ENCODE data around the gene AQP3. TPM values are rescaled to one million over a fixed set of nuclear protein-coding genes. Genes with fewer than 3 reads are reported as not detected.

AQP3 gene
- total RNA-seq, 1 experiment from 2014 or later, result 5.5 TPM

GRCh38 chr9:33415501-33416038 lies 31.8 kb downstream of the AQP3 start (continued):
- TF ChIP-seq YY1 (IDR thresholded peaks at IDR 0.05; ENCODE audit: extremely low read depth, insufficient replicate concordance, low read depth, low read length), result no peak
- TF ChIP-seq, protein P1, sequence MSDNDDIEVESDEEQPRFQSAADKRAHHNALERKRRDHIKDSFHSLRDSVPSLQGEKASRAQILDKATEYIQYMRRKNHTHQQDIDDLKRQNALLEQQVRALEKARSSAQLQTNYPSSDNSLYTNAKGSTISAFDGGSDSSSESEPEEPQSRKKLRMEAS (IDR thresholded peaks at IDR 0.05), result peak; percentile 45; the same call in 1 of the 2 replicates

DNA sequence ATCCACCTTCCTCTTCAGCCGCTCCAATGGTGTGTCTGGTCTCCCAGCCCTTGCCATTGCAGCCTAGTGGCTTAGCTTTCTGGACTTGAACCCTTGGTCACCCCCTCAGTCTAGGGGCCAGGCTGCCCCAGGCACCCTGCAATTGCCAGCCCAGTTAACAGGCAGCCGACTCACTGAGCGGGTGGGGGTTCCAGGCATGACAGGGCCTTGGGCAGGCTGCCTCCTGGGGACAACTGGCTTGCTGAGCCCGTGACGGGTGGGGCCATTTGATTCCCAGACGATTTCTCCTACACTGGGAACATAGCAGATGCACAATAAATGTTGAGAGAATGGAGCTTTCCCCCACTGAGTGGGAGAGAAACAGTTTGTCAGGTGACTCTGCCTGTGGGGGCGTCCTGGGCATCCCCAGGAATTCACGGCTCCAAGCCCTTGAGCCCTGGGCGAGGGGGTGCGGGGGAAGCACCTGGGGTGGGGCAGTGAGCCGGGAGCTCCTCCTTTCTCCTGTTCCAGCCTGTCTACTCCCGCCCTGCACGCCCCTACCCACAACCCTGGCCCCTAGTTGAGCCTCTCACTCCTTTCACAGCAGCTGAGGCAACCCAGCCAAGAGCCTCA lies 32.4 kb downstream of the AQP3 start:
- Histone ChIP-seq H3K9me3 (ENCODE audit: control insufficient read depth in 1 of 2, insufficient read depth in 1 of 2, low read depth in 1 of 2, low read length in 2 of 2) (no peaks in the 10 kb centered on the region), H3K4me2 (ENCODE audit: low read length) (peak overlapping the region; percentile 61), H3K9ac (ENCODE audit: low read length) (no peak overlapping the region), H3K79me2 (ENCODE audit: insufficient read depth, low read length) (no peaks in the 10 kb centered on the region), H3K36me3 (ENCODE audit: control insufficient read depth in 1 of 2, insufficient read depth in 2 of 2, low read length in 2 of 2) (no peaks in the 10 kb centered on the region), H3K27ac (ENCODE audit: low read depth, low read length) (no peak overlapping the region; the same call in 1 of the 2 replicates), H3K9me2 (ENCODE audit: insufficient read depth) (no peaks in the 10 kb centered on the region), H2AFZ (ENCODE audit: low read depth, low read length, poor library complexity, severe bottlenecking) (peak overlapping the region; percentile 72), H3K4me3 (replicated peaks in 1 of 2; ENCODE audit: low read depth in 1 of 2, low read length in 2 of 2) (no peak overlapping the region; a peak in 2 of 4 replicates), H3K4me1 (ENCODE audit: control insufficient read depth in 1 of 2, insufficient read depth in 2 of 2, low read length in 2 of 2) (peaks cover 35 to 42% of the 10 kb centered on the region in 2 experiments), H3K27me3 (ENCODE audit: insufficient read depth, low read length) (no peaks in the 10 kb centered on the region), H4K20me1 (ENCODE audit: insufficient read depth) (no peaks in the 10 kb centered on the region)
- TF ChIP-seq, protein P1 (IDR thresholded peaks at IDR 0.05), result 0 out of 2 replicates have a peak, but pooled peaks have one; percentile 0
- no peak for TF ChIP-seq JUND (IDR thresholded peaks at IDR 0.05)
- no peak for TF ChIP-seq CBX3 (IDR thresholded peaks at IDR 0.05; ENCODE audit: low read depth)
- TF ChIP-seq SRF (IDR thresholded peaks at IDR 0.05; ENCODE audit: low read depth), result no peak
- POLR2A ChIA-PET, result interaction anchor here (1.0 kb wide), 1 partner anchor 35 kb away, joined by 3 read pairs; no protein-coding TSS in a partner anchor
- no TSS peak for BruUV-seq (replicated peaks)
- DNase-seq (ENCODE audit: low read depth, low spot score) (no peak), ATAC-seq (peak; percentile 52)
- RAD21 ChIA-PET (ENCODE audit: low non-redundant PET in 1 of 2, low total read pairs in 2 of 2, uncharacterized antibody in 2 of 2, unreplicated experiment in 2 of 2), result interaction anchor here (0.9 to 1.4 kb wide), 2 partner anchors 32 to 52 kb away, joined by 3 read pairs; partner anchors contain the start of gene AQP3 (in 1 of the 2)
- CTCF ChIA-PET, result interaction anchor here (0.6 to 4.9 kb wide), 20 partner anchors 9 to 125 kb away, joined by 3 to 35 read pairs (median 6); partner anchors contain the start of genes AQP3, NFX1 and NOL6
- intact Hi-C loops (cut with micrococcal nuclease), result loop anchor here (10.0 kb wide), 1 partner anchor 60 kb away; no protein-coding TSS in a partner anchor
